ENCODE results near the gene SYNGAP1.

SYNGAP1 gene

GRCh38 chr6:33406126-33406525, 13.7 kb upstream of the SYNGAP1 start:
- TF ChIP-seq, protein P1, sequence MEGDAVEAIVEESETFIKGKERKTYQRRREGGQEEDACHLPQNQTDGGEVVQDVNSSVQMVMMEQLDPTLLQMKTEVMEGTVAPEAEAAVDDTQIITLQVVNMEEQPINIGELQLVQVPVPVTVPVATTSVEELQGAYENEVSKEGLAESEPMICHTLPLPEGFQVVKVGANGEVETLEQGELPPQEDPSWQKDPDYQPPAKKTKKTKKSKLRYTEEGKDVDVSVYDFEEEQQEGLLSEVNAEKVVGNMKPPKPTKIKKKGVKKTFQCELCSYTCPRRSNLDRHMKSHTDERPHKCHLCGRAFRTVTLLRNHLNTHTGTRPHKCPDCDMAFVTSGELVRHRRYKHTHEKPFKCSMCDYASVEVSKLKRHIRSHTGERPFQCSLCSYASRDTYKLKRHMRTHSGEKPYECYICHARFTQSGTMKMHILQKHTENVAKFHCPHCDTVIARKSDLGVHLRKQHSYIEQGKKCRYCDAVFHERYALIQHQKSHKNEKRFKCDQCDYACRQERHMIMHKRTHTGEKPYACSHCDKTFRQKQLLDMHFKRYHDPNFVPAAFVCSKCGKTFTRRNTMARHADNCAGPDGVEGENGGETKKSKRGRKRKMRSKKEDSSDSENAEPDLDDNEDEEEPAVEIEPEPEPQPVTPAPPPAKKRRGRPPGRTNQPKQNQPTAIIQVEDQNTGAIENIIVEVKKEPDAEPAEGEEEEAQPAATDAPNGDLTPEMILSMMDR (IDR thresholded peaks at IDR 0.05; ENCODE audit: low read depth, low read length) = no peak

DNA sequence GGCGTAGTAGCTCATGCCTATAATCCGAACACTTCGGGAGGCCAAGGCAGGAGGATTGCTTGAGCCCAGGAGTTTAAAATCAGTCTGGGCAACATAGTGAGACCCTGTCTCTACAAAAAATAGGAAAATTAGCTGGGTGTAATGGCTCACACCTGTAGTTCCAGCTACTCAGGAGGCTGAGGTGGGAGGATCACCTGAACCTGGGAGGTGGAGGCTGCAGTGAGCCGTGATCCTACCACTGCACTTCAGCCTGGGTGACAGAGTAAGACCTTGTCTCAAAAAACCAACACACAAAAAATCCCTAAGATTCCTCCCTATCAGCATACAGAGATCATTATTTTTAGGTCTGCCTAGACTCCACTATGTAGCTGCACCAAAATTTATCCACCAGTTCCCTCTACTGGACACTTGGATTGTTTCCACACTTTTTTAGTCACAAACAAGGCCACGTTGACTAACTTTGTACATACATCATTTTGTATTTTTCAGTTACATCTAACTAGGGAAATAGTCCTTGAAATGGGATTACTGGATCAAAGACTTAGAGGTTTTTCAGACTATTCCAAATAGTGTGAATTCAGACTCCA, 12.6 kb upstream of the SYNGAP1 start:
- no peak for DNase-seq (ENCODE audit: extremely low read depth, low read depth)
- TF ChIP-seq, protein P1 (IDR thresholded peaks at IDR 0.05; ENCODE audit: low read depth, low read length) = peak; percentile 24

More at GRCh38 chr6:33406126-33406525, 13.7 kb upstream of the SYNGAP1 start:
- no peak for DNase-seq (ENCODE audit: extremely low read depth, low read depth)

DNA sequence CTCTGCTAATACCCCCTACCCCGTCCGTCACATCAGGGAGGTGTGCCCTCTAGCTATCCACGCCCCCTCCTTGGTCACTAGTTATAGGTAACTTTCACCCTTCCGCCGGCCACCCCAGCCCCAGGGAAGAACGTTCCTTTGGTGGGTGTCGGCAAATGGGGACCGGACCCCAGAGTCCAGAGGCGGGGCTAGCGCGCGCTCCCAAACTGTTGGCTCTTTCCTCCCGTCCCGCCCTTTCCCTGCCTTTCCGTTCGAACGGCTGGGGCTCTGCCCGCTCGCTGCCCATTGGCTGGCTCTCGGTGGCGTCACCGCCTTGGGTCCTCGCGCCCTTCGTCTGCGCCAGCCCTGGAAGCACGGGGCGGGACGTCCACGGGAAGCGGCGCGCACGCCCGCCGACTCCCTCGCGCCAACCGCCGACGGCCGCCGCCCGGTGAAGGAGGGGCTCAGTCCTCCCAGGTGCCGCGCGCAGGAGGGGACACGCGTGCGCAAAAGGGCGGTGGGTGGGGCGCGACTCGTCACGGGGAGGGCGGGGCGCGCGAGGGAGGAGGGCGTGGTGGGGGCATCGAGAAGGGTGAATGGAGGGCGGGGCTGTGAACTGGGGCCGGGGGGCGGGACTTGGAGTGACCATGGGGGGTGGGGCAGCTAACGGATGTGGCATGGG, 9.7 kb upstream of the SYNGAP1 start:
- peak; percentile 96 for DNase-seq (ENCODE audit: extremely low read depth, low read depth)
- TF ChIP-seq, protein P1 (IDR thresholded peaks at IDR 0.05; ENCODE audit: low read depth, low read length) = no peak

DNA sequence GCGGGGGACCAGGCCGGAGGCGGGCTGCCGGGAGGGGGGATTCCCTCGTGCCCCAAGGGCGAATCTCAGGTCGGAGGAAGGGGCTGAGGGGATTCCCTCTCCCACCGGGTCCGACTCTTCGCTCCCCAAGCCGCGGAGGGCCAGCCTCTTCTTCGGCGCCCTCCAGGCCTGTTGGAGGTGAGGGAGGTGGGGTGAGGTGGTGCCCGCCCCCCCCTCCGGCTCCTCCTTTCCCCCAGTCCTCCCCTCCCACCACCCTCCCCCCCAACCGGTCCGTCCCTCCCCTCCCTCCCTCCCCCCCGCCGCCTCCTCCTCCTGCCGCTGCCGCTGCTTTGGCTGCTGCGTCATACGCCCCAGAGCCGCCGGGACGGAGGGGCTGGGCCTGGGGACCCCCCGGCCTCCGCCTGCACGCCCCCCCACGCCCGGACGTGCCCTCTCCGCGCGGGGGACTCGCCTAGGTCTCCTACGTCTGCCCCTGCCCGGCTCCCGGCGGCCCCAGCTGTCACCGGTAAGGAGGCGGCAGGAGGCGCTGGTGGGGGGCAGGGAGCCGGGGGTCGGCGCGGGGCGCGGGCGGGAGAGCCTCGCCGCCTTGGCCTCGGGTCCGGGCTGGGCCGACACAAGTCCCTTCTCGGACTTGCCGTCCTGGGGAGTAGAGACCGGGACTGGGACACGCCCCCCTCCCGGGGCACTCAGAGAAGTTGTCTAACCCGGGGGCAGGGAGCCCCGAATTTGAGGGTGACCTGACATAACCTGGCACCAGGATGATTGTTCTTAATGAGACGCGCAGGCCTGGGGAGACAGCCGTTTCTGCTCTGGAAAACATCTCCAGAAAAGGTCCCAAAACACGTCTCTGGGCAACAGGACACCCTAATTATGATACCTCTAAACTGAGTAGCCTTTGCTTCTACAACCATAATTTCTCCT, 8.9 kb upstream of the SYNGAP1 start, which contains the start of gene PHF1:
Gene PHF1 (plus strand): TSS at position 304 of the 921 bp plus-strand sequence. CDS start 1,250 bp downstream, outside the sequence.
- TF ChIP-seq, protein P1 (IDR thresholded peaks at IDR 0.05; ENCODE audit: low read depth, low read length) = no peak; the same call in 1 of the 2 replicates
- DNase-seq (ENCODE audit: extremely low read depth, low read depth) = peak; percentile 72

DNA sequence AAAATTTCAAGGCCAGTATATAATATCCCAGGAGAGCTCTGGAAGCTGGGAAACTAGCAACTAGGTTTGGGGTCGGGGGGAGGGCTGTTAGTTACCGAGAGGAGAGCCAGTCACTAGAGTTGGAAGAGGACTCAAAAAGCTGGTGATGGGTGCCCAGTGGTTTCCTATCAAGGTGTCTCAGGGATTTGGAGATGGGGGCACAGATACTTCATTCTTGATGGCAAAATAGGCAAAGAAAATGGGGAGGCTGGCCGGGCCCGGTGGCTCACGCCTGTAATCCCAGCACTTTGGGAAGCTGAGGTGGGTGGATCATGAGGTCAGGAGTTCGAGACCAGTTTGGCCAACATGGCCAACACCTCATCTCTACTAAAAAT, 8.2 kb upstream of the SYNGAP1 start:
- TF ChIP-seq, protein P1 (IDR thresholded peaks at IDR 0.05; ENCODE audit: low read depth, low read length) = no peak
- DNase-seq (ENCODE audit: extremely low read depth, low read depth) = no peak

DNA sequence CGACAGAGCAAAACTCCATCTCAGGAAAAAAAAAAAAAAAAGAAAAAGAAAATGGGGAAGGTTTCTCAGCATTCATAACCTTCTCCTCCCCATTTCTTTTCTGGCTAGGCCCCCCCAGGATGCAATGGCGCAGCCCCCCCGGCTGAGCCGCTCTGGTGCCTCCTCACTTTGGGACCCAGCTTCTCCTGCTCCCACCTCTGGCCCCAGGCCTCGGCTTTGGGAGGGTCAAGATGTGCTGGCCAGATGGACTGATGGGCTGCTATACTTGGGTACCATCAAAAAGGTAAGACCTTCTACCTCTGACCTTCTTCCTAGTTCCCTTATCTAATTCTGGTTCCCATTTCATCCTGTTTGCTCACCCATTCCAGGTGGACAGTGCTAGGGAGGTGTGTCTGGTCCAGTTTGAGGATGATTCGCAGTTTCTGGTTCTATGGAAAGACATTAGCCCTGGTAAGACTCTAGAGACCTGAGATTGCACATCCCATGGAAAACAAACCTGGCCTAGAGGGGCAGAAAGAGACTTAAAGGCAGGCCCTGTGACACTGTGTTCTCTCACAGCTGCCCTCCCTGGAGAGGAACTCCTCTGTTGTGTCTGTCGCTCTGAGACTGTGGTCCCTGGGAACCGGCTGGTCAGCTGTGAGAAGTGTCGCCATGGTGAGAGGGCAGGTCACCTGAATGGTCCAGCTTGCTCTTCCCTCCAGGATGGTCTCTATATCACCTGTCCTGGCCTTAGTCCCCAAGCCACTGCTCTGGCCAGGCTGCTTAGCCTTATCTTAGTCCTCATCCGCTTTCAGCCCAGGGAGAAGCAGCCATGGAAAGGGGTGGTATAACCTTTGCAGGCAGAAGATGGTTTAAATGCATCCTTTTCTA, 7.5 kb upstream of the SYNGAP1 start:
- TF ChIP-seq, protein P1 (IDR thresholded peaks at IDR 0.05; ENCODE audit: low read depth, low read length) = no peak
- DNase-seq (ENCODE audit: extremely low read depth, low read depth) = no peak

Measured in AG09319 (cell line).